ENCODE measurements around the gene EFHD1. TPM values are rescaled to one million over a fixed set of nuclear protein-coding genes. Genes with fewer than 3 reads are reported as not detected.
"Not testable (repeated sequence)": the region's sequence is repeated elsewhere in the genome, so short reads cannot be mapped to it uniquely, and the experiment has no call there.

The EFHD1 gene
- total RNA-seq, 1 donor from 2014 or later, result 0.82 TPM

- DNase-seq (ENCODE audit: low spot score in 2 of 2) (no peak), FAIRE-seq (no peak)
Observed at GRCh38 chr2:232645061-232645460, 11.7 kb downstream of the EFHD1 start.

- FAIRE-seq, result no peak
- no peak for DNase-seq (ENCODE audit: low spot score in 2 of 2)
Observed at GRCh38 chr2:232646726-232647125, 13.3 kb downstream of the EFHD1 start.

GRCh38 chr2:232647261-232647660, 13.9 kb downstream of the EFHD1 start:
- FAIRE-seq (no peak), DNase-seq (ENCODE audit: low spot score in 2 of 2) (no peak)

- DNase-seq (ENCODE audit: low spot score in 2 of 2), result no peak
- no peak for FAIRE-seq
Observed at GRCh38 chr2:232649033-232649432, 15.6 kb downstream of the EFHD1 start.

GRCh38 chr2:232652505-232652851, 19.1 kb downstream of the EFHD1 start:
- no peak for DNase-seq (ENCODE audit: low spot score in 2 of 2)

GRCh38 chr2:232653441-232653840, 20.0 kb downstream of the EFHD1 start:
- no peak for FAIRE-seq
- no peak for DNase-seq (ENCODE audit: low spot score in 2 of 2)

More at GRCh38 chr2:232652505-232652851, 19.1 kb downstream of the EFHD1 start:
- FAIRE-seq, result no peak

GRCh38 chr2:232655392-232655791, 22.0 kb downstream of the EFHD1 start:
- FAIRE-seq, result no peak
- DNase-seq (ENCODE audit: low spot score in 2 of 2), result no peak

GRCh38 chr2:232658217-232658785, 24.9 kb downstream of the EFHD1 start:
- FAIRE-seq (no peak), DNase-seq (ENCODE audit: low spot score in 2 of 2) (no peak)

- DNase-seq (ENCODE audit: low spot score in 2 of 2) (no peak), FAIRE-seq (no peak)
Observed at GRCh38 chr2:232659359-232659758, 26.0 kb downstream of the EFHD1 start.

- FAIRE-seq (no peak), DNase-seq (ENCODE audit: low spot score in 2 of 2) (no peak)
Observed at GRCh38 chr2:232662486-232663260, 29.3 kb downstream of the EFHD1 start.

GRCh38 chr2:232666051-232666805, 32.8 kb downstream of the EFHD1 start:
- FAIRE-seq (no peak), DNase-seq (ENCODE audit: low spot score in 2 of 2) (no peak)

- peak; percentile 90 for FAIRE-seq
- DNase-seq (ENCODE audit: low spot score in 2 of 2), result peak in 1 of 2 donors; percentile 38
Observed at GRCh38 chr2:232667989-232668583, 34.7 kb downstream of the EFHD1 start.

- DNase-seq (ENCODE audit: low spot score in 2 of 2) (no peak), FAIRE-seq (no peak)
Observed at GRCh38 chr2:232668805-232669444, 35.5 kb downstream of the EFHD1 start.

- DNase-seq (ENCODE audit: low spot score in 2 of 2) (no peak), FAIRE-seq (no peak)
Observed at GRCh38 chr2:232672588-232672987, 39.2 kb downstream of the EFHD1 start.

- FAIRE-seq, result no peak
- DNase-seq (ENCODE audit: low spot score in 2 of 2), result no peak
Observed at GRCh38 chr2:232674491-232674890, 41.1 kb downstream of the EFHD1 start.

- FAIRE-seq (no peak), DNase-seq (ENCODE audit: low spot score in 2 of 2) (no peak)
Observed at GRCh38 chr2:232675381-232675780, 42.0 kb downstream of the EFHD1 start.

GRCh38 chr2:232680006-232680405, 46.6 kb downstream of the EFHD1 start:
- DNase-seq (ENCODE audit: low spot score in 2 of 2) (no peak), FAIRE-seq (no peak)

GRCh38 chr2:232681527-232681926, 48.1 kb downstream of the EFHD1 start:
- DNase-seq (ENCODE audit: low spot score in 2 of 2) (no peak), FAIRE-seq (no peak)

- DNase-seq (ENCODE audit: low spot score in 2 of 2) (no peak), FAIRE-seq (no peak)
Observed at GRCh38 chr2:232683368-232683767, 50.0 kb downstream of the EFHD1 start.

GRCh38 chr2:232685391-232685790, 52.0 kb downstream of the EFHD1 start:
- not testable (repeated sequence) for DNase-seq (ENCODE audit: low spot score in 2 of 2); FAIRE-seq

All from frontal cortex (tissue), 4 donors.